Adrenal gland (tissue), 12 donors: ENCODE data around the gene S100A11. TPM values are rescaled to one million over a fixed set of nuclear protein-coding genes. Genes with fewer than 3 reads are reported as not detected.

Experiments used
- DNase-seq, 7 donors: peaks; one replicate each; pipeline ENCODE4 v3.0.0-alpha.2; 2019 to 2020
- H3K27ac ChIP-seq, 5 donors: fragments of 200-600 bp; sonication (generic) in 4 of 5; 1 replicate in 3 of 5; 2 replicates in 2 of 5; pipeline versions ENCODE4 v1.5.1 to v1.8.0; 2016 to 2020; ENCODE audit warnings: mild to moderate bottlenecking in 1 of 5
- H3K27me3 ChIP-seq: fragments of 200-600 bp; 2 replicates; pipeline ENCODE4 v1.8.0; 2021
- H3K36me3 ChIP-seq, 2 donors: fragments of 200-600 bp; replicated peaks in 1 of 2; 1 replicate in 1 of 2; 2 replicates in 1 of 2; pipeline versions ENCODE4 v1.5.1 to v1.8.0; 2018 to 2022
- H3K4me1 ChIP-seq, 2 donors: fragments of 200-600 bp; replicated peaks in 1 of 2; 1 replicate in 1 of 2; 2 replicates in 1 of 2; pipeline versions ENCODE4 v1.5.1 to v1.8.0; 2018 to 2021
- H3K4me3 ChIP-seq, 4 donors: fragments of 200-600 bp; sonication (generic) in 3 of 4; one replicate each; pipeline ENCODE4 v1.5.1; 2016 to 2018
- H3K9me3 ChIP-seq, 3 donors: fragments of 200-600 bp; sonication (generic) in 1 of 3; replicated peaks in 1 of 3; 1 replicate in 2 of 3; 2 replicates in 1 of 3; pipeline versions ENCODE4 v1.5.1 to v1.8.0; 2016 to 2021
- POLR2A ChIP-seq, 2 donors: fragments of 450-650 bp; IDR thresholded peaks; one replicate each; pipeline ENCODE4 v1.6.1; 2017; ENCODE audit warnings: antibody characterized with exemption in 2 of 2, mild to moderate bottlenecking in 2 of 2, moderate library complexity in 1 of 2
- WGBS, 4 donors: extraction: QIAGEN DNeasy Blood & Tissue Kit in 2 of 4; methylation state at CpG; one replicate each; pipeline versions ENCODE4 v1.1.5 to v1.1.7; 2013 to 2017; 5-methylcytosine and 5-hydroxymethylcytosine counted together
- intact Hi-C, 2 donors: fragments of 100-400 bp; cut with DNase I; formaldehyde crosslinking; loops; one replicate each; pipeline versions ENCODE4 v1.14.1 to v1.15.0; 2022 to 2023
- polyA plus RNA-seq, 3 donors: library from polyadenylated mRNA; stranded (reverse); fragments of 200-250 nt in 2 of 3; fragments of 350-450 nt in 1 of 3; fragmentation: Illumina TruSeq in 1 of 3; extraction: RNeasy Lipid Tissue Mini Kit (QIAGEN cat#74804) in 1 of 3; gene quantifications; one replicate each; pipeline ENCODE4 v1.2.3, GENCODE V29; 2013 to 2014
- total RNA-seq, 9 donors: library from RNA; depleted of rRNA in 4 of 9; stranded (reverse); fragments of >200 nt in 4 of 9; fragments of 120-200 nt in 1 of 9; fragmentation: NEBNext Ultra II Directional in 1 of 9; extraction: Animal tissue kit (Norgen Biotek cat#: 25700) in 1 of 9; gene quantifications; one replicate each; pipeline versions ENCODE4 v1.1.0 to v1.2.4, GENCODE V29; 2013 to 2023
- TF ChIP-seq, protein P1 (sequence below), 6 experiments: fragments of 450-650 bp in 4 of 6; fragments of 200-600 bp in 2 of 6; sonication (generic) in 1 of 6; IDR thresholded peaks; 1 replicate in 5 of 6; 2 replicates in 1 of 6; pipeline versions ENCODE4 v1.5.1 to v1.8.0; 2016 to 2021; ENCODE audit warnings: antibody characterized with exemption in 6 of 6, mild to moderate bottlenecking in 2 of 6, moderate library complexity in 1 of 6
- donor health status: healthy with polysubstance abuse.
- donor health status: Bipolar disorder and iron deficiency.
- donor health status: DM: yes; HTN: yes; CAD: no.
- donor health status: DM: no; HTN: no; CAD: no.
- donor health status: DM: no; HTN: no; CAD: no.
- donor health status: DM: yes; HTN: yes; CAD: no.

S100A11 gene
- total and polyA plus RNA-seq, 12 donors = 66.8 to 1,160 (median 156) TPM

GRCh38 chr1:152015766-152016165 lies 21.0 kb downstream of the S100A11 start:
- H3K27me3 ChIP-seq = no peaks in the 10 kb centered on the region
- intact Hi-C loops = no loop called here
- no peak for DNase-seq
- H3K36me3 ChIP-seq = no peaks in the 10 kb centered on the region
- H3K4me1 ChIP-seq = no peaks in the 10 kb centered on the region
- no peak overlapping the region for H3K27ac ChIP-seq
- no peak overlapping the region for H3K4me3 ChIP-seq
- TF ChIP-seq POLR2A (IDR thresholded peaks at IDR 0.05) = no peak
- TF ChIP-seq, protein P1, sequence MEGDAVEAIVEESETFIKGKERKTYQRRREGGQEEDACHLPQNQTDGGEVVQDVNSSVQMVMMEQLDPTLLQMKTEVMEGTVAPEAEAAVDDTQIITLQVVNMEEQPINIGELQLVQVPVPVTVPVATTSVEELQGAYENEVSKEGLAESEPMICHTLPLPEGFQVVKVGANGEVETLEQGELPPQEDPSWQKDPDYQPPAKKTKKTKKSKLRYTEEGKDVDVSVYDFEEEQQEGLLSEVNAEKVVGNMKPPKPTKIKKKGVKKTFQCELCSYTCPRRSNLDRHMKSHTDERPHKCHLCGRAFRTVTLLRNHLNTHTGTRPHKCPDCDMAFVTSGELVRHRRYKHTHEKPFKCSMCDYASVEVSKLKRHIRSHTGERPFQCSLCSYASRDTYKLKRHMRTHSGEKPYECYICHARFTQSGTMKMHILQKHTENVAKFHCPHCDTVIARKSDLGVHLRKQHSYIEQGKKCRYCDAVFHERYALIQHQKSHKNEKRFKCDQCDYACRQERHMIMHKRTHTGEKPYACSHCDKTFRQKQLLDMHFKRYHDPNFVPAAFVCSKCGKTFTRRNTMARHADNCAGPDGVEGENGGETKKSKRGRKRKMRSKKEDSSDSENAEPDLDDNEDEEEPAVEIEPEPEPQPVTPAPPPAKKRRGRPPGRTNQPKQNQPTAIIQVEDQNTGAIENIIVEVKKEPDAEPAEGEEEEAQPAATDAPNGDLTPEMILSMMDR (IDR thresholded peaks at IDR 0.05) = no peak
- 53 to 61% (median 61%) methylated on average over 6 of the region's 6 CpGs for WGBS, 4 donors
- H3K9me3 ChIP-seq = no peaks in the 10 kb centered on the region

- Histone ChIP-seq H3K36me3 (no peaks in the 10 kb centered on the region), H3K4me1 (no peaks in the 10 kb centered on the region), H3K9me3 (no peaks in the 10 kb centered on the region), H3K4me3 (no peak overlapping the region), H3K27me3 (no peaks in the 10 kb centered on the region), H3K27ac (no peak overlapping the region)
- DNase-seq = no peak
- intact Hi-C loops = no loop called here
- WGBS, 4 donors = 58 to 100% (median 80%) methylated on average over 1 of the region's 1 CpG
- no peak for TF ChIP-seq POLR2A (IDR thresholded peaks at IDR 0.05)
- TF ChIP-seq, protein P1 (IDR thresholded peaks at IDR 0.05) = no peak
Measured at GRCh38 chr1:152014943-152015342, 21.9 kb downstream of the S100A11 start.

- no peak for TF ChIP-seq POLR2A (IDR thresholded peaks at IDR 0.05)
- TF ChIP-seq, protein P1 (IDR thresholded peaks at IDR 0.05) = peak in 5 of 6 experiments; percentile 39 to 46 (median 43)
- H3K36me3 ChIP-seq = no peaks in the 10 kb centered on the region
- WGBS, 4 donors = 12 to 21% (median 17%) methylated on average over 3 of the region's 3 CpGs
- peak in 6 of 7 donors; percentile 26 to 61 (median 50) for DNase-seq
- no peak overlapping the region for H3K4me3 ChIP-seq
- H3K27ac ChIP-seq = no peak overlapping the region
- intact Hi-C loops = no loop called here
- H3K4me1 ChIP-seq = no peaks in the 10 kb centered on the region
- H3K27me3 ChIP-seq = no peaks in the 10 kb centered on the region
- no peaks in the 10 kb centered on the region for H3K9me3 ChIP-seq
Measured at GRCh38 chr1:152013664-152014237, 23.1 kb downstream of the S100A11 start.

- no peaks in the 10 kb centered on the region for H3K9me3 ChIP-seq
- no peak overlapping the region for H3K27ac ChIP-seq
- no peak overlapping the region for H3K4me3 ChIP-seq
- H3K36me3 ChIP-seq = no peaks in the 10 kb centered on the region
- H3K4me1 ChIP-seq = no peaks in the 10 kb centered on the region
- 92 to 93% (median 92%) methylated on average over 1 of the region's 1 CpG for WGBS, 4 donors
- TF ChIP-seq POLR2A (IDR thresholded peaks at IDR 0.05) = no peak
- TF ChIP-seq, protein P1 (IDR thresholded peaks at IDR 0.05) = no peak
- no peaks in the 10 kb centered on the region for H3K27me3 ChIP-seq
- intact Hi-C loops = no loop called here
- no peak for DNase-seq
Measured at GRCh38 chr1:152009691-152010090, 27.1 kb downstream of the S100A11 start.
